Measurements from ENCODE around the gene SUSD1.

SUSD1 gene

GRCh38 chr9:112006361-112007020 is 168.6 kb downstream of the SUSD1 start:
- DNase-seq = no peak

- no peak for DNase-seq
Measured at GRCh38 chr9:112005939-112006338, 169.2 kb downstream of the SUSD1 start.

- DNase-seq = no peak
Measured at GRCh38 chr9:112003538-112003937, 171.6 kb downstream of the SUSD1 start.

GRCh38 chr9:112002847-112003457 is 172.1 kb downstream of the SUSD1 start:
- no peak for DNase-seq

GRCh38 chr9:112002131-112002846 is 172.8 kb downstream of the SUSD1 start:
- no peak for DNase-seq

GRCh38 chr9:112000743-112001142 is 174.4 kb downstream of the SUSD1 start:
- DNase-seq = no peak

GRCh38 chr9:111999319-111999718 is 175.8 kb downstream of the SUSD1 start:
- DNase-seq = no peak

- no peak for DNase-seq
Measured at GRCh38 chr9:111997831-111998230, 177.3 kb downstream of the SUSD1 start.

- no peak for DNase-seq
Measured at GRCh38 chr9:111994831-111995458, 180.2 kb downstream of the SUSD1 start.

- DNase-seq = no peak
Measured at GRCh38 chr9:111993319-111993718, 181.8 kb downstream of the SUSD1 start.

GRCh38 chr9:111992523-111992922 is 182.6 kb downstream of the SUSD1 start:
- no peak for DNase-seq

GRCh38 chr9:111991179-111991578 is 183.9 kb downstream of the SUSD1 start:
- DNase-seq = no peak
